ENCODE measurements around the gene MED25.

- TF ChIP-seq POLR2A (IDR thresholded peaks at IDR 0.05) (no peak), CTCF (IDR thresholded peaks at IDR 0.05) (no peak)
Measured at GRCh38 chr19:49836176-49837008, 18.3 kb downstream of the MED25 start.
